Right lobe of liver (tissue), 4 donors: ENCODE measurements around the gene CIAO1.
"Not testable (repeated sequence)": the region's sequence is repeated elsewhere in the genome, so short reads cannot be mapped to it uniquely, and the experiment has no call there.

ENCODE experiments used
- CTCF ChIP-seq, 4 donors: fragments of 200-600 bp in 3 of 4; fragments of 450-650 bp in 1 of 4; IDR thresholded peaks; one replicate each; pipeline versions ENCODE4 v1.5.1 to v1.8.0; 2016 to 2022; ENCODE audit warnings: antibody characterized with exemption in 4 of 4, mild to moderate bottlenecking in 2 of 4
- POLR2A ChIP-seq: fragments of 450-650 bp; IDR thresholded peaks from one replicate; pipeline ENCODE4 v1.6.1; 2017; ENCODE audit warnings: antibody characterized with exemption, mild to moderate bottlenecking
- donor health status: DM: no; HTN: no; CAD: no.
- donor health status: DM: no; HTN: no; CAD: no.
- donor health status: DM: no; HTN: yes; CAD: no.

DNA sequence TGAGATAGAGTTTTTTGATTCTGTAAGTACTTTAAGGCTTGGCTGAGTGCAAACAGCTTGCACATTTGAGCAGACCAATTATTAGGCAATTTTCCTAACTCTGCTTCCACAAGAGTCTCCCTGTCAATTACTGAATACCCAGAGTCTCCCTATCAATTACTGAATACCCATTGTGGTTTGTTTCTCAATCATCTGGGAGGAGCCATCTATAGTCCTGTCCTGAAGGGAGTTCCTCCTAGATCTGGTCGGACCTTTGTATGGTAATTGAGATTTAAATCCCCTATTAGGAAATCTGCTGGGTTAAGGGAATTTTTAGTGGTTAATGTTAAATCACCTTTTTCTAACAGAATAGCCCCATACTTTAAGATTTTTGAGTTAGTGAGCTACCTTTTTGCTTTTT lies 44.9 kb upstream of the CIAO1 start:
- not testable (repeated sequence) for TF ChIP-seq CTCF (IDR thresholded peaks at IDR 0.05); POLR2A
